Measurements from ENCODE around the gene PIP4K2A. TPM values are rescaled to one million over a fixed set of nuclear protein-coding genes. Genes with fewer than 3 reads are reported as not detected.

Gene PIP4K2A
- total and polyA plus RNA-seq, 4 donors: 7.3 to 42.2 (median 27.6) TPM

GRCh38 chr10:22560913-22561239 lies 153.5 kb downstream of the PIP4K2A start:
- WGBS, 2 donors: 93 to 97% methylated on average over 6 of the region's 6 CpGs
- no peak for ATAC-seq (ENCODE audit: insufficient read depth, low FRiP score)
- Histone ChIP-seq H3K4me3 (no peak overlapping the region), H3K9ac (ENCODE audit: insufficient read depth in 1 of 2, low read length in 2 of 2) (no peak overlapping the region), H3K9me3 (ENCODE audit: control insufficient read depth in 4 of 4, insufficient read depth in 3 of 4, low read length in 3 of 4) (no peaks in the 10 kb centered on the region), H3K27ac (ENCODE audit: low read depth in 1 of 2, low read length in 1 of 2) (no peak overlapping the region), H3K4me1 (ENCODE audit: control insufficient read depth in 5 of 5, insufficient read depth in 5 of 5, low read length in 5 of 5) (peaks cover 0 to 29% (median 0%) of the 10 kb centered on the region in 5 donors), H3K27me3 (ENCODE audit: control insufficient read depth in 3 of 3, insufficient read depth in 3 of 3, low read length in 2 of 3) (no peaks in the 10 kb centered on the region), H3K36me3 (ENCODE audit: control insufficient read depth in 4 of 4, insufficient read depth in 4 of 4, low read length in 4 of 4) (peaks cover 0 to 6% (median 0%) of the 10 kb centered on the region in 4 donors)
- DNase-seq: no peak
- TF ChIP-seq CTCF (IDR thresholded peaks at IDR 0.05; ENCODE audit: control extremely low read depth, extremely low read depth): no peak

GRCh38 chr10:22560096-22560912 lies 154.1 kb downstream of the PIP4K2A start:
- no peaks in the 10 kb centered on the region for H3K27me3 ChIP-seq (ENCODE audit: control insufficient read depth in 3 of 3, insufficient read depth in 3 of 3, low read length in 2 of 3)
- H3K36me3 ChIP-seq (ENCODE audit: control insufficient read depth in 4 of 4, insufficient read depth in 4 of 4, low read length in 4 of 4): peaks cover 0 to 6% (median 0%) of the 10 kb centered on the region in 4 donors
- H3K27ac ChIP-seq (ENCODE audit: low read depth in 1 of 2, low read length in 1 of 2): no peak overlapping the region
- peaks cover 0 to 32% (median 0%) of the 10 kb centered on the region in 5 donors for H3K4me1 ChIP-seq (ENCODE audit: control insufficient read depth in 5 of 5, insufficient read depth in 5 of 5, low read length in 5 of 5)
- ATAC-seq (ENCODE audit: insufficient read depth, low FRiP score) (no peak), DNase-seq (no peak)
- no peak overlapping the region for H3K9ac ChIP-seq (ENCODE audit: insufficient read depth in 1 of 2, low read length in 2 of 2)
- WGBS, 2 donors: 90 to 91% methylated on average over 17 of the region's 17 CpGs
- no peak for TF ChIP-seq CTCF (IDR thresholded peaks at IDR 0.05; ENCODE audit: control extremely low read depth, extremely low read depth)
- H3K4me3 ChIP-seq: no peak overlapping the region
- no peaks in the 10 kb centered on the region for H3K9me3 ChIP-seq (ENCODE audit: control insufficient read depth in 4 of 4, insufficient read depth in 3 of 4, low read length in 3 of 4)

- 52 to 63% methylated on average over 1 of the region's 1 CpG for WGBS, 2 donors
- peaks cover 0 to 57% (median 2%) of the 10 kb centered on the region in 5 donors for H3K4me1 ChIP-seq (ENCODE audit: control insufficient read depth in 5 of 5, insufficient read depth in 5 of 5, low read length in 5 of 5)
- ATAC-seq (ENCODE audit: insufficient read depth, low FRiP score) (no peak), DNase-seq (peak in 1 of 3 donors; percentile 28)
- no peaks in the 10 kb centered on the region for H3K27me3 ChIP-seq (ENCODE audit: control insufficient read depth in 3 of 3, insufficient read depth in 3 of 3, low read length in 2 of 3)
- H3K27ac ChIP-seq (ENCODE audit: low read depth in 1 of 2, low read length in 1 of 2): no peak overlapping the region
- no peaks in the 10 kb centered on the region for H3K36me3 ChIP-seq (ENCODE audit: control insufficient read depth in 4 of 4, insufficient read depth in 4 of 4, low read length in 4 of 4)
- no peak overlapping the region for H3K9ac ChIP-seq (ENCODE audit: insufficient read depth in 1 of 2, low read length in 2 of 2)
- H3K4me3 ChIP-seq: no peak overlapping the region
- no peak for TF ChIP-seq CTCF (IDR thresholded peaks at IDR 0.05; ENCODE audit: control extremely low read depth, extremely low read depth)
- H3K9me3 ChIP-seq (ENCODE audit: control insufficient read depth in 4 of 4, insufficient read depth in 3 of 4, low read length in 3 of 4): no peaks in the 10 kb centered on the region
Observed at GRCh38 chr10:22557321-22557720, 157.1 kb downstream of the PIP4K2A start.

All from lung (tissue), 12 donors.